ENCODE measurements around the gene PGM1.

- no peak for TF ChIP-seq CTCF (conservative IDR thresholded peaks at IDR 0.05; ENCODE audit: low read depth, low read length)
- TF ChIP-seq EZH2 (IDR thresholded peaks at IDR 0.05; ENCODE audit: borderline replicate concordance, low read depth, low read length, poor library complexity, severe bottlenecking), result no peak
These were observed 33.9 kb upstream of the PGM1 start for GRCh38 chr1:63559357-63559756.
